K562 (cell line): Measurements from ENCODE around the gene FSTL4. TPM values are rescaled to one million over a fixed set of nuclear protein-coding genes. Genes with fewer than 3 reads are reported as not detected.

Source experiments
- ATAC-seq: fragments of 200-7000 bp; cut with Tn5 transposase; 3 replicates; pipeline ENCODE4 v1.9.1; 2020; ENCODE audit warnings: moderate library complexity
- BruUV-seq: library from RNA; stranded (reverse); fragments of 400-500 nt; replicated peaks from 2 replicates; lab custom pipeline; 2021; lab: Mats Ljungman, UMichigan
- CTCF ChIA-PET: fragments of 300-600 bp; formaldehyde crosslinking; extraction: SDS; loops from one replicate; lab custom pipeline; 2021; ENCODE audit warnings: low intra/inter-chr PET ratio; lab: Yijun Ruan, JAX
- POLR2A ChIA-PET: fragments of 300-600, 350-650 bp; sonication (Branson Sonifier 250); formaldehyde crosslinking; extraction: SDS; loops from one replicate; lab custom pipeline; 2021; ENCODE audit warnings: antibody characterized with exemption, inconsistent platforms; lab: Yijun Ruan, JAX
- DNase-seq, 4 experiments: peaks; one replicate each; pipeline versions ENCODE4 v3.0.0 to v3.0.0-alpha.2; 2011 to 2018; ENCODE audit warnings: low spot score in 3 of 4, mixed read lengths in 3 of 4; ENCODE audit errors: extremely low read depth in 1 of 4
- FAIRE-seq: peaks from 2 replicates; lab custom pipeline; 2011; peaks lifted over from hg19 to GRCh38; lab: Jason Lieb, UNC
- H2AFZ ChIP-seq: 2 replicates; pipeline ENCODE4 v1.6.0; 2011; ENCODE audit warnings: low read depth, low read length, control low read depth, inconsistent platforms
- H3K27ac ChIP-seq: fragments of 200-600 bp; 3 replicates; pipeline ENCODE4 v1.8.0; 2011; ENCODE audit warnings: low read depth, mild to moderate bottlenecking, control low read depth, inconsistent platforms, low read length, moderate library complexity, mixed read lengths; ENCODE audit errors: extremely low read depth
- H3K27me3 ChIP-seq, 2 experiments: fragments of 300-600 bp in 1 of 2; 2 replicates in 1 of 2; 3 replicates in 1 of 2; pipeline versions ENCODE4 v1.6.0 to v1.8.0; 2011; ENCODE audit warnings: inconsistent platforms in 2 of 2, low read length in 2 of 2, mild to moderate bottlenecking in 1 of 2, mixed read lengths in 1 of 2, moderate library complexity in 1 of 2; ENCODE audit not compliant: control insufficient read depth in 2 of 2, insufficient read depth in 2 of 2
- H3K36me3 ChIP-seq: fragments of 300-600 bp; 3 replicates; pipeline ENCODE4 v1.8.0; 2011; ENCODE audit warnings: mild to moderate bottlenecking, low read length, inconsistent platforms; ENCODE audit not compliant: control insufficient read depth, insufficient read depth
- H3K4me1 ChIP-seq, 2 experiments: fragments of 200-600 bp in 1 of 2; replicated peaks in 1 of 2; 2 replicates in 1 of 2; 3 replicates in 1 of 2; pipeline versions ENCODE4 v1.5.1 to v1.8.0; 2011; ENCODE audit warnings: inconsistent platforms in 2 of 2, low read length in 2 of 2, mild to moderate bottlenecking in 1 of 2, mixed read lengths in 1 of 2, moderate library complexity in 1 of 2; ENCODE audit not compliant: control insufficient read depth in 2 of 2, insufficient read depth in 2 of 2
- H3K4me2 ChIP-seq: 2 replicates; pipeline ENCODE4 v1.6.1; 2011; ENCODE audit warnings: low read length, control low read depth, inconsistent platforms, mixed read lengths; ENCODE audit not compliant: insufficient read depth
- H3K4me3 ChIP-seq: fragments of 200-600 bp; sonication (generic), shearing (Covaris generic); 2 replicates; pipeline ENCODE4 v1.5.1; 2016; ENCODE audit warnings: control low read depth, inconsistent platforms
- H3K79me2 ChIP-seq: fragments of 200-600 bp; 3 replicates; pipeline ENCODE4 v1.8.0; 2011; ENCODE audit warnings: low read length, inconsistent platforms; ENCODE audit not compliant: control insufficient read depth, insufficient read depth
- H3K9ac ChIP-seq, 2 experiments: 2 replicates each; pipeline versions ENCODE4 v1.6.0 to v1.6.1; 2011; ENCODE audit warnings: low read depth in 2 of 2, low read length in 2 of 2, control low read depth in 1 of 2, inconsistent platforms in 1 of 2, mild to moderate bottlenecking in 1 of 2, mixed read lengths in 1 of 2; ENCODE audit not compliant: insufficient read depth in 1 of 2
- H3K9me1 ChIP-seq: one replicate; pipeline ENCODE4 v1.6.0; 2011; ENCODE audit warnings: inconsistent platforms, mild to moderate bottlenecking, low read length, moderate library complexity; ENCODE audit not compliant: control insufficient read depth, insufficient read depth
- H3K9me3 ChIP-seq: replicated peaks from 2 replicates; pipeline ENCODE4 v1.5.1; 2011; ENCODE audit warnings: low read depth, low read length, inconsistent platforms; ENCODE audit not compliant: control insufficient read depth, insufficient read depth
- H4K20me1 ChIP-seq: replicated peaks from 2 replicates; pipeline ENCODE4 v1.6.1; 2011; ENCODE audit warnings: low read length, inconsistent platforms, mixed read lengths; ENCODE audit not compliant: control insufficient read depth, insufficient read depth
- BRD9 ChIP-seq: fragments of 450-650 bp; IDR thresholded peaks from 2 replicates; pipeline ENCODE4 v1.6.1; 2018; ENCODE audit warnings: low read depth; ENCODE audit not compliant: partially characterized antibody
- DIDO1 ChIP-seq: fragments of 450-650 bp; IDR thresholded peaks from 2 replicates; pipeline ENCODE4 v1.6.1; 2016; ENCODE audit warnings: low read depth, missing biosample characterization, missing genetic modification characterization
- GABPB2 ChIP-seq: fragments of 250-450 bp; sonication (Bioruptor Pico); conservative IDR thresholded peaks from 2 replicates; pipeline ENCODE4 v1.5.1; 2021; ENCODE audit warnings: mild to moderate bottlenecking
- RBBP5 ChIP-seq: fragments of 200-600 bp; sonication (generic); IDR thresholded peaks from 2 replicates; pipeline ENCODE4 v1.6.1; 2012; ENCODE audit warnings: borderline replicate concordance, mild to moderate bottlenecking, low read length, control low read depth, inconsistent platforms; ENCODE audit not compliant: insufficient read depth, poor library complexity, severe bottlenecking
- TAL1 ChIP-seq: fragments of 450-650 bp; IDR thresholded peaks from 2 replicates; pipeline ENCODE4 v1.6.1; 2016; ENCODE audit warnings: mild to moderate bottlenecking
- ZFX ChIP-seq: sonication (generic); formaldehyde crosslinking; IDR thresholded peaks from 2 replicates; pipeline ENCODE4 v1.8.0; 2022; ENCODE audit warnings: mild to moderate bottlenecking, missing genetic modification reagents, moderate library complexity
- ZNF146 ChIP-seq: IDR thresholded peaks from one replicate; pipeline ENCODE4 v1.6.1; 2018; ENCODE audit warnings: missing compliant biosample characterization; ENCODE audit not compliant: unreplicated experiment
- ZNF398 ChIP-seq: fragments of 250-450 bp; sonication (Bioruptor Pico); IDR thresholded peaks from 2 replicates; pipeline ENCODE4 v1.8.0; 2021; ENCODE audit warnings: moderate library complexity, mild to moderate bottlenecking, inconsistent platforms
- WGBS: fragments of 100-300 bp; shearing (Covaris generic); methylation state at CpG from one replicate; pipeline ENCODE4 v1.1.6; 2016; ENCODE audit warnings: low coverage, mixed read lengths; ENCODE audit not compliant: insufficient coverage; ENCODE audit errors: missing lambda C conversion rate; 5-methylcytosine and 5-hydroxymethylcytosine counted together
- in situ Hi-C: fragments of 300-500 bp; cut with MboI; formaldehyde crosslinking; loops from 4 replicates; pipeline ENCODE4 v1.15.0; 2018; ENCODE audit warnings: inconsistent platforms, mixed read lengths
- intact Hi-C: fragments of 100-400 bp; cut with micrococcal nuclease; formaldehyde crosslinking; loops from 2 replicates; pipeline ENCODE4 v1.14.2; 2022
- polyA plus RNA-seq, 8 experiments: library from polyadenylated mRNA; depleted of rRNA in 4 of 8; stranded (reverse) in 5 of 8; unstranded in 3 of 8; fragments of >200 nt; fragmentation: Nextera tagmentation in 2 of 8; fragmentation: Illumina TruSeq in 1 of 8; extraction: Ambion mirVana in 2 of 8; extraction: Trizol in 1 of 8; gene quantifications; 2 replicates each; pipeline versions ENCODE4 v1.2.1 to v1.2.3, GENCODE V29; 2011 to 2014; ENCODE audit warnings: inconsistent platforms in 1 of 8, missing spikeins in 1 of 8
- total RNA-seq, 7 experiments: library from RNA; depleted of rRNA in 6 of 7; stranded (reverse); fragments of >200 nt in 6 of 7; fragmentation: Illumina TruSeq in 2 of 7; extraction: Trizol in 2 of 7; gene quantifications; 2 replicates each; pipeline versions ENCODE4 v1.2.1 to v1.2.3, GENCODE V29; 2011 to 2021; ENCODE audit warnings: low replicate concordance in 1 of 7
- TF ChIP-seq, protein P1 (sequence below): fragments of 250-450 bp; sonication (Bioruptor Pico); IDR thresholded peaks from 2 replicates; pipeline ENCODE4 v1.8.0; 2022; ENCODE audit warnings: moderate library complexity, mild to moderate bottlenecking, inconsistent platforms
- TF ChIP-seq, protein P2 (sequence below): fragments of 200-800 bp; sonication (Bioruptor generic); IDR thresholded peaks from 2 replicates; pipeline ENCODE4 v1.6.1; 2017; ENCODE audit warnings: missing genetic modification characterization, missing compliant biosample characterization

The FSTL4 gene
- total and polyA plus RNA-seq, 9 of the 15 experiments (the other 6 are each of a cell fraction or from before 2014, with no cell fraction given), result 0.08 to 0.18 (median 0.10) TPM; not detected in 5

DNA sequence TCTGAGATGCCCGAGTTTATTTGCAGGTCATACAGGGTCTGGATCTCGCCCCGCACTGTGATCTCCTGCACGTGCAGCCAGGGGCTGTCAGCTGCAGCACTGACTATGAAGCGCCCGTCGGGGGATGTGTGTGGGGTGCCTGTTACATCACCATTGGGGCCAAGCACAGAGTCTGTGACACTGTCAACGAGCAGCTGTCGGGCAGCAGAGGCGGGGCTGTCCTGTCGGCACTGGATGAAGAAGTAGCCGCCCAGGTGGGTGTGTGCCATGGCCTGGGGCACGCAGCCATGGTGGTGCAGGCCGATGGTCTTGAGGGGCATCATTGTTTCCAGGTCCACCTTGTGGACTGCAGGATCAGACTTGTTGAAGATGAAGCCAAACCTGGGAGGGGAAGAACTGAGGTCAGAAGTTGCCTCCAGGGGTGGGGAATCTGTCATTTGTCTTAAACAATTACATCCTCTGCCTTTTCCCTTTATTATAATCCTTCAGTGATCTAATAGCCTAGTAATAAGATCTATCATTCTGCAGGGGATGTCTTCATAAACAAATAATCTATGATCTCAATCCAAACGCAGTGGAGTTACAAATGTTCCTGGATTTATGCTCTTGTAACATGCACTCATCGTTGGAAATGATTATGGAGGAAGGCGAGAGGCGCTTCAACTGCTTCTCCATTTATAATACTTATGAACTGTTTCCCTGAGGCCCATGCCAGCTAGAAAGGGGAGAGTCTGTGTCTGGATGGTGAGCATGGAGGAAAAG is 412.7 kb downstream of the FSTL4 start:
- no peak overlapping the region for H3K4me3 ChIP-seq
- ChIA-PET CTCF (no interaction called here), POLR2A (no interaction called here)
- H3K27me3 ChIP-seq, result peaks cover 40 to 82% of the 10 kb centered on the region in 2 experiments
- no peak overlapping the region for H3K4me2 ChIP-seq
- H3K36me3 ChIP-seq, result no peaks in the 10 kb centered on the region
- in situ Hi-C loops, result no loop called here
- no peak overlapping the region for H3K9ac ChIP-seq
- no peaks in the 10 kb centered on the region for H3K4me1 ChIP-seq
- no peak for TF ChIP-seq DIDO1 (tag)
- no peak for TF ChIP-seq GABPB2
- TF ChIP-seq BRD9, result no peak
- TF ChIP-seq, protein P1, sequence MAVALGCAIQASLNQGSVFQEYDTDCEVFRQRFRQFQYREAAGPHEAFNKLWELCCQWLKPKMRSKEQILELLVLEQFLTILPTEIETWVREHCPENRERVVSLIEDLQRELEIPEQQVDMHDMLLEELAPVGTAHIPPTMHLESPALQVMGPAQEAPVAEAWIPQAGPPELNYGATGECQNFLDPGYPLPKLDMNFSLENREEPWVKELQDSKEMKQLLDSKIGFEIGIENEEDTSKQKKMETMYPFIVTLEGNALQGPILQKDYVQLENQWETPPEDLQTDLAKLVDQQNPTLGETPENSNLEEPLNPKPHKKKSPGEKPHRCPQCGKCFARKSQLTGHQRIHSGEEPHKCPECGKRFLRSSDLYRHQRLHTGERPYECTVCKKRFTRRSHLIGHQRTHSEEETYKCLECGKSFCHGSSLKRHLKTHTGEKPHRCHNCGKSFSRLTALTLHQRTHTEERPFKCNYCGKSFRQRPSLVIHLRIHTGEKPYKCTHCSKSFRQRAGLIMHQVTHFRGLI (CRISPR knock-in tag), result no peak
- no peak for TF ChIP-seq RBBP5
- TF ChIP-seq ZNF146 (CRISPR knock-in tag), result no peak
- no peak for TF ChIP-seq ZNF398 (CRISPR knock-in tag)
- TF ChIP-seq, protein P2, sequence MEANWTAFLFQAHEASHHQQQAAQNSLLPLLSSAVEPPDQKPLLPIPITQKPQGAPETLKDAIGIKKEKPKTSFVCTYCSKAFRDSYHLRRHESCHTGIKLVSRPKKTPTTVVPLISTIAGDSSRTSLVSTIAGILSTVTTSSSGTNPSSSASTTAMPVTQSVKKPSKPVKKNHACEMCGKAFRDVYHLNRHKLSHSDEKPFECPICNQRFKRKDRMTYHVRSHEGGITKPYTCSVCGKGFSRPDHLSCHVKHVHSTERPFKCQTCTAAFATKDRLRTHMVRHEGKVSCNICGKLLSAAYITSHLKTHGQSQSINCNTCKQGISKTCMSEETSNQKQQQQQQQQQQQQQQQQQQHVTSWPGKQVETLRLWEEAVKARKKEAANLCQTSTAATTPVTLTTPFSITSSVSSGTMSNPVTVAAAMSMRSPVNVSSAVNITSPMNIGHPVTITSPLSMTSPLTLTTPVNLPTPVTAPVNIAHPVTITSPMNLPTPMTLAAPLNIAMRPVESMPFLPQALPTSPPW (CRISPR knock-in tag), result no peak
- TF ChIP-seq ZFX (CRISPR knock-in tag), result no peak
- no peak for TF ChIP-seq TAL1
- ATAC-seq (peak; percentile 46), FAIRE-seq (no peak), DNase-seq (no peak)
- WGBS, result under 1% methylated on average over 18 of the region's 18 CpGs
- H3K79me2 ChIP-seq, result no peaks in the 10 kb centered on the region
- no peaks in the 10 kb centered on the region for H4K20me1 ChIP-seq
- intact Hi-C loops, result no loop called here
- H3K9me1 ChIP-seq, result no peaks in the 10 kb centered on the region
- no peak overlapping the region for H2AFZ ChIP-seq
- no peak overlapping the region for H3K27ac ChIP-seq
- no peaks in the 10 kb centered on the region for H3K9me3 ChIP-seq
- no TSS peak for BruUV-seq
